SHP77 treated with DMSO at 0.1 percent for 48 hours (cell line): ENCODE measurements around the gene UBE2R2.
"Not testable (repeated sequence)": the region's sequence is repeated elsewhere in the genome, so short reads cannot be mapped to it uniquely, and the experiment has no call there.

Experiments used
- DNase-seq: peaks from one replicate; lab custom pipeline; 2025; lab: John Stamatoyannopoulos, UW

UBE2R2 gene

GRCh38 chr9:33816327-33817252 is at the start of gene UBE2R2:
UBE2R2 (plus strand) TSS chr9:33817160; CDS start chr9:33817758, 598 bp downstream.
- peak; percentile 31 for DNase-seq

GRCh38 chr9:33770156-33770880 is 46.6 kb upstream of the UBE2R2 start:
- DNase-seq: not testable (repeated sequence)

DNA sequence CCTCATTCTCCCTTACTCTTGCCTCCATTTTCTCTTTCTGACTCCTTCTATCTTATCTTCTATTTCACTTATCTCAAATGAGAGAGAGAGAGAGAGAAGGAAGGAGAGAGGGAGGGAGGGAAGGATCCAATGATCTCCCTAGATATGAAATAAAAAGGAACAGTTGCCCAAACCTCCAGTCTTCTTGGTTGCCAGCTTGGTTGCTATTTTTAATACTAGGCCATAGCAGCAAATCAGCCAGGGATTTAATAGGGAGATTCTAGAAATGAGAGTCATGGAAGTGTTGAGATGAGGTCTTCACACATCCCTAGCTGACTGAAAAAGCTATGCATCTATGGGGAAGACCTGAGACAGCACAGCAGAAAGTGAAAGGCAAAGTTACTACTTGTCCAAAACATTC is 43.8 kb upstream of the UBE2R2 start:
- not testable (repeated sequence) for DNase-seq

- not testable (repeated sequence) for DNase-seq
Observed at GRCh38 chr9:33774074-33774659, 42.8 kb upstream of the UBE2R2 start.

DNA sequence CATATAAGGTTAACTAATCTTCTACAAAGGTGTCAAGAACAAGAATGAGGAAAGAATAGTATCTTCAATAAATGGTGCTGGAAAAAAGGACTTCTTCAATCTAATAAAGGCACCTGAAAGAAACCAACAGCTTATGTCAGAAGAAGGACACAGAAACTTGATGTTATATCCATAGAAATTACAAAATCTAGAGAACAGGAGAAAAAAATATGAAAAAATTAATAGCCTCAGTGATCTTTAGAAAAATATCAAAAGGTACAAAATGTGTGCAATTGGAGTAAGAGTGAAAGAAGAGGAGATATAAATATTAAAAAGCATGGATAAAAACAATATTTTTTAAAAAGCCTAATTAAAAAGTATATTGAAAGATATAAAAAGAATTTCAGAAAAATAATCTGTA is 40.4 kb upstream of the UBE2R2 start:
- DNase-seq: no peak

DNA sequence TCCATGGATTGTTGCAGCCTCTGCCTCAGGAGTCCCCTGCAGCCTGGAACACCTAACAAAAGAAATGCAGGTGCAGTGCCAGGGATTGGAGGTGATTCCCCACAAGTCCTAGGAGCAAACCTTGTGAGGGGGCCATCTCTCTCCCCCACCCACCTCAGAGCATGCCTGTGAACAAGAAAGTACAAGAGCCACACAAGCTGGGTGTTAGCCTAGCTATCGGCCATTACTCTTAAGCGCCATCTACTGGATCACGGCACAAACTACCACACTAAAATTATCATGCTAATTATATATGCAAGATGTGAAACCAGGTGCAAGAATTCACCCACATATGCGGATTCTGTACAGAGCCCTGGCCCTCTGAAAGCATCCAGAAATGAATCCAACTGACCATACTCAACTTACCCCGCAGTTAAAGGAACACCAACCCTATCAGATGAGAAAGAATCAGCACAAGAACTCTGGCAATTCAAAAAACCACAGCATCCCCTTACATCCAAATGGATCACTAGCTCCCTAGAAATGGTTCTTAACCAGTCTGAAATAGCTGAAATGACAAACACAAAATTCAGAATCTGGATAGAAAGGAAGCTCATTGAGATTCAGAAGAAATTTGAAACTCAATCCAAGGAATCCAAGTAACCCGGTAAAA is 38.1 kb upstream of the UBE2R2 start:
- peak; percentile 3 for DNase-seq

DNA sequence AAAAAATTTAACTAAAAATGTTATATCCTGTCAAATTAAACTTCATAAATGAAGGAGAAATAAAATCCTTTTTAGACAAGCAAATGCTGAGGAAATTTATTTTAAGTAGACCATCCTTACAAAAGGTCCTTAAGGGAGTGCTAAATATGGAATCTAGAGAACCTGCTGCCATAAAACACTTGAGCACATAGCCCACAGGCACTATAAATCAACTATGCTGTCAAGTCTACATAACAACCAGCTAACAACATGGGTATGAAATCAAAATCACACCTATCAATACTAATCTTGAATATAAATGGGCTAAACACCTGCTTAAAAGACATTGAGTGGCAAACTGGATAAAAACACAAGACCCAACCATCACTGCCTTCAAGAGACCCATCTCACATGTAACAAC is 36.7 kb upstream of the UBE2R2 start:
- DNase-seq: no peak

DNA sequence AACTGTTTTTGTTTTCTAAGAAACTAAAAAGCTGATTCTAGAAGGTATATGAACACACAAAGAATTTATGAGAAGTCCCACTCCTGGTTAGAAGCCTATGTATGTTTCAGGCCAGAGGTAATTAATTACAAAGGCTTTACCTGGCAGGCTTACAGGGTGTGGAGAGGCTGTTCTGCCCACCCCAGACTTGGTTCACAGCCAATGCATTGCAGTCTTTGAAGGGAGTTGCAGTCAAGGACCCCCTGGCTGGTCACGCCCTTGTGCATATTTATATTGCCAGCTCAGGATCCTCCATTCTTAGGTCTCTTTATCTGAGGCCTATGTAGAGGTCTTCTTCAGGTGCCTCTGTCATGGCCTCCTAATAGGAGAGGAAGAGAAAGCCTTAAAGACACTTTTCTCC is 35.2 kb upstream of the UBE2R2 start:
- no peak for DNase-seq

DNA sequence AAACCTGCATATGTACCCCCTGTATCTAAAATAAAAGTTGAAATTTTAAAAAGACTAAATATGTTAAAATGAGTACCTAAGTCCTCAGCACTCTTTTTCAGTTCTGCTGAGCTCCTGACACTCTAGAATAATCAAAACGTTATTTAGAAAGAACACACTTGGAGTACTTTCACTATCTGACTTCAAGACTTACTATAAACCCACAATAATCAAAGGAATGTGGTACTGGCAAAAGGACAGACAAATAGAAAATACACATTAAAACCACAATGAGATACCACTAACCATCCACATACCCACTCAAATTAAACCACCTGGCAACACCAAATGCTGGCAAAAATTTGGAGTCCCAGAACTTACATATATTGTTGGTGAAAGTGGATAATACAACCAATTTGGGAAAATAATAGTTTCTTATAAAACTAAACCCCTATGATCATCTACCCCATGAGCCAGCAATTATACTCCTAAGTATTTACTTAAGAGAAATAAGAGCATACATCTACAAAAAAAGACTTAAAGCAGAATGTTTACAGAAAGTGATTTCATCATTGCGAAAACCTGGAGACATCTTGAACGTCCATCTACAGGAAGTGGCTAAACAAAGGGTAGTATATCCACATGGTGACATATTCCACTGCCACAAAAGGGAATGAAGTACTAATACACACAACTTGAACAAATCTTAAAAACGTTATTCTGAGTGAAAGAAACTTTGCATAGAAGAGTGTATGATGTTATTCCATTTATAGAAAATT is 34.4 kb upstream of the UBE2R2 start:
- DNase-seq: no peak

GRCh38 chr9:33785914-33786313 is 31.0 kb upstream of the UBE2R2 start:
- DNase-seq: no peak

- no peak for DNase-seq
Observed at GRCh38 chr9:33786681-33787080, 30.3 kb upstream of the UBE2R2 start.

GRCh38 chr9:33787839-33788238 is 29.1 kb upstream of the UBE2R2 start:
- no peak for DNase-seq

- not testable (repeated sequence) for DNase-seq
Observed at GRCh38 chr9:33789429-33789828, 27.5 kb upstream of the UBE2R2 start.

- DNase-seq: no peak
Observed at GRCh38 chr9:33791117-33791516, 25.8 kb upstream of the UBE2R2 start.

- not testable (repeated sequence) for DNase-seq
Observed at GRCh38 chr9:33793496-33793895, 23.5 kb upstream of the UBE2R2 start.

DNA sequence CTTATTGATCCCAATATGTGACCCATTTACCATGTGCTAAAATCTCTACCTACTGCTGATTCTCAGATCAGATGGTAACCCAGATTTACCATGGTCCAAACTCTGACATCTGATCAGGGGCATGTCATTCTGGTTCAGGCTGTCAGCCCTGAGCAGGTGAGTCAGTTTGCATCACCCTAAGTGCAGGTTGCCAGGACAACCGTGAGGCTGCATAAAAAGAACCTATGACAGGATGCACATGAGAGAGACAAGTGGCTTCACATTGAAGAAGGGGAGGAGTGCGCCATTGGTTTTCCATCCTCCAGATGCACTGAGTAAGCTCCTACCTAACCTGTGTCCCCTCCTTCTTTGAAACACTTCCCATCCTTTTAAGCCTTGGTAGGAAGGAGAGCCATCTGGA is 22.4 kb upstream of the UBE2R2 start:
- no peak for DNase-seq

- no peak for DNase-seq
Observed at GRCh38 chr9:33795281-33795680, 21.7 kb upstream of the UBE2R2 start, which contains the start of gene PRSS3. PRSS3 (plus strand) TSS chr9:33795561; CDS start chr9:33795574, 13 bp downstream.

DNA sequence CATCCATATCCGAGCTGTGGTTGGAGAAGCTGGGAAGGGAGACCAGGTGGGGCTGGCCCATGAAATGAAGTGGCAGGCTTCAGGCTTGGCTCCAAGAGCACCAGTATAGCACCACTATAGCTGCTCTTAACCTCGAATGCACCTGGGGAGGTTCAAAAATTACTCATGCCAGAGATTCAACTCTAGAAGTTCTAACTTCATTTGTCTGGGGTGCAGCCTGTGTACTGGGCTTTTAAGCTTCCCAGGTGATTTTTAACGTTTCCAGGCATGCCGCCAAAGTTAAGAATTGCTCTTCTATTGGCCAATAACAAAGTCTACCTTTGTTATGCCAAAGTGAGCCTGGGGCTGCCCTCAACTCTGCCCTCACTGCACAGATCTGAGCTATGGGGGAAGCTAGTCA is 21.1 kb upstream of the UBE2R2 start:
- DNase-seq: no peak

DNA sequence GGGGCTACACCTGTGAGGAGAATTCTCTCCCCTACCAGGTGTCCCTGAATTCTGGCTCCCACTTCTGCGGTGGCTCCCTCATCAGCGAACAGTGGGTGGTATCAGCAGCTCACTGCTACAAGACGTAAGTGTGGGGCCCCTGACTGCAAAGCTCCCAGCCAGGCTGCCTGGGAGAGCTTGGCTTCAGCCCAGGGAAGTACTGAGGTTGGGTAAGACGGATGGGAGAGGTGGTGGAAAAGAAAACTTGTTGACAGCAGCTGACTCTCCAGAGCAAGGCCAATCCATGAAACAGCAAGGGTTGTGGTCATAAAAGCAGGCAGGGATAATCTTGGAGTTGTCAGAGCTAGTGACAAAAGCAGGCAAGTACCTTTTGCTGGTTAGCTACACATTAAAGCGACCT is 20.3 kb upstream of the UBE2R2 start:
- DNase-seq: not testable (repeated sequence)

GRCh38 chr9:33797837-33798236 is 19.1 kb upstream of the UBE2R2 start:
- DNase-seq: no peak

- DNase-seq: no peak
Observed at GRCh38 chr9:33798545-33798944, 18.4 kb upstream of the UBE2R2 start.
